H1 (cell line): ENCODE measurements around the gene GIMD1. TPM values are rescaled to one million over a fixed set of nuclear protein-coding genes. Genes with fewer than 3 reads are reported as not detected.

ENCODE experiments used
- polyA plus RNA-seq, 7 experiments: library from polyadenylated mRNA; depleted of rRNA in 3 of 7; stranded (reverse) in 5 of 7; unstranded in 2 of 7; fragments of >200 nt in 5 of 7; fragments of 200-250 nt in 2 of 7; gene quantifications; 1 replicate in 5 of 7; 2 replicates in 1 of 7; 4 replicates in 1 of 7; pipeline versions ENCODE4 v1.2.1 to v1.2.3, GENCODE V29; 2011 to 2013; ENCODE audit warnings: missing spikeins in 2 of 7, mixed read lengths in 2 of 7
- total RNA-seq: library from RNA; stranded (reverse); fragmentation: NEBNext Ultra II Directional; extraction: Animal tissue kit (Norgen Biotek cat#: 25700); gene quantifications from 2 replicates; pipeline ENCODE4 v1.2.1, GENCODE V29; 2021
- TF ChIP-seq, protein P1 (sequence below): IDR thresholded peaks from 2 replicates; pipeline ENCODE4 v1.6.1; 2012; ENCODE audit warnings: inconsistent platforms

GIMD1 gene
- total and polyA plus RNA-seq, 2 of the 8 experiments (the other 6 are each of a cell fraction or from before 2014, with no cell fraction given), result not detected

DNA sequence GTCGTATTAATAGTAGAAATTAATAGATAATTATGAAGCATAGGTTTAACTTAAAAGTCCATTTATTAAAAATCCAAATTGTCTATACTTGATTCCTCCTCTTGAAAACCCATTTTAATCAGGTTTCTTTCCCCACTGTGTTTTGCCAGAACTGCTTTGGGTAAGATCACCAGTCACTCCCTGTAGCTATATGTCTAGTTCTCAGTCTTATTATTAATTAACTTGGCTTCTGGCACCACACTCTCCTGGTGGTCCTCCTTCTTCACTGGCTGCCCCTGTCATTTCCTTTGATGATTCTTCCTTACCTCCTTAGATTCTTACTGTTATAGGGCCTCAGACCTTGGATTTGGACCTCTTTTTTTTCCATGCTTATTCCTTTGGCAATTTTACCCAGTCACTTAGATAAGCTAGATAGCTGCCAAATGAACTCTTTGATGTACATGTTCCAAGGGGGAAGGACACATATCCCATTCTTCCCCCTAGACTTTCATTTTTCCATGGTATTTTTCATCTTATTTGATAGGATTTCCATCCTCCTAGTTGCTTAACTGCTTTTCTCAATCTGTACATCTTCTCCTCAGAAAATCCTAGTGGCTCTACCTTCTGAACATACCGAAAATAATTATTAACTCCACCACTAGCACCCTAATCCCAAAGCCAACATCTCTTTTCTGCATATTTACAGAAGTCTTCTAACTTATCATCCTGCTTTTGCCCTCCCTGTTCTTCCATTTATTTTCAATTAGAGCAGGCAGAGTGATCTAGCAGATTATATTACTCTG lies 24.5 kb downstream of the GIMD1 start (continued):
- TF ChIP-seq, protein P1, sequence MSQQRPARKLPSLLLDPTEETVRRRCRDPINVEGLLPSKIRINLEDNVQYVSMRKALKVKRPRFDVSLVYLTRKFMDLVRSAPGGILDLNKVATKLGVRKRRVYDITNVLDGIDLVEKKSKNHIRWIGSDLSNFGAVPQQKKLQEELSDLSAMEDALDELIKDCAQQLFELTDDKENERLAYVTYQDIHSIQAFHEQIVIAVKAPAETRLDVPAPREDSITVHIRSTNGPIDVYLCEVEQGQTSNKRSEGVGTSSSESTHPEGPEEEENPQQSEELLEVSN, result no peak
- TF ChIP-seq, all 59 proteins: peak for 0
